ENCODE measurements around the gene ZNF3.

ZNF3 gene

DNA sequence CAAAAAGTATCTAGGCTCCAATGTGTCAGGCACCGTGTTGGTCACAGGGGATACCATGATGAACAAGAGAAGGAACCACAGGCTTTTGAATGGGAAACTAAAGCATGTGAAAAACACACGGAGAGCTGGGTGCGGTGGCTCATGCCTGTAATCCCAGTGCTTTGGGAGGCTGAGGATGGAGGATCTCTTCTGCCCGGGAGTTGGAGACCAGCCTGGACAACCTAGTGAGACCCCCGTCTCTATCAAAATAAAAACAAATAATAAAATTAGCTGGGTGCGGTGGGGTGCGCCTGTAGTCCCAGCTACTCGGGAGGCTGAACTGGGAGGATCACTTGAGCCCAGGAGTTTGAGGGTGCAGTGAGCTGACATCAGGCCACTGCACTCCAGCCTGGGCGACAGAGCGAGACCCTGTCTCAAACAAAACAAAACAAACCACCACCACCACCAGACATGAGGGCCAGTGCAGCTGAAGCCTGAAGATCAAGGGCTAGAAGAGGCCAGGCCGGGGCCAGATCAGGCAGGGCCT, 6.6 kb upstream of the ZNF3 start:
- DNase-seq = no peak

DNA sequence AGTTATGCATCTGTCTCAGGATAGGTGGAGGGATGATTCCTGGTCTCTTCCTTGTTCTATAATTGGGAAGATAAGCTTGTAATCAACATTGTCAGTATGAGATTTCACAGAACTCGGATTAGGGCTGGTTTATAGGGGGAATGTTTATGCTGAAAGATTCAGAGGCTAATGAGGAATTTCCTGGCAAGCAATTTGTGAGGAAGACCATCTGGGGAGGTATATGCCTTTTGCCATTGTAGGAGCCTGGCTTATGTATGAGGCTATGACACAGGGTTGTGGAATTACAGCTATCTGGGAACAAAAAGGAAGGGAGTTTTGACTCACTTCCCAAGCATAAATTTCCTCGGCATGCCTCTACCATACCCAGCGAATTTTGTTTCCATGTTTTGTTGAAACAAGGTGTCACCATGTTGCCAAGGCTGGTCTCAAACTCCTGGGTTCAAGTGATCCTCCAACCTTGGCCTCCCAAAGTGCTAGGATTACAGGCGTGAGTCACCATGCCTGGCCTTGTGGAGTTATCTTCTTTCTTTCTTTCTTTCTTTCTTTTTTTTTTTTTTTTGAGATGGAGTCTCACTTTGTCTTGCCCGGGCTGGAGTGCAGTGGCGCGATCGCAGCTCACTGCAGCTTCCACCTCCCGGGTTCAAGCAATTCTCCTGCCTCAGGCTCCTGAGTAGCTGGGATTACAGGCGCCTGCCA, 5.7 kb upstream of the ZNF3 start:
- no peak for DNase-seq

DNA sequence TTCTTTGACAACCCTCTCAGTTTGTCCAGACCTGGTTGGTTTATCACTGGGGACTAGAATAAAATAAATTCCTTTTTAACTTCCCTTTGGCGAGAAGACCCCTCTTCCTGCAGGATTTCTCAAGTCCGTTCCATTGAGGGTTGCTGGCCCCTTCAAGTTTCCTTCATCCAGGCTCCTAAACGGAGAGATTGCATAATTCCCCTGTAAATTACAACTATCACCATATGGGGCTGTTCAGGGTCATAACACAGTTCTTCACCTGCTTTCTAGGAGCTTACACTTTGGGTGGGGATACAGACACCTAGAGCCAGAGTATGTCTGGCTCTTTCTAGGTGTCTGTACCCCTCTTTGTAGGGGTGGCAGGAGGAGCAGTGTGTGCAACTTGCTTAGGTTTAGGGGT, 4.0 kb upstream of the ZNF3 start:
- DNase-seq = no peak

DNA sequence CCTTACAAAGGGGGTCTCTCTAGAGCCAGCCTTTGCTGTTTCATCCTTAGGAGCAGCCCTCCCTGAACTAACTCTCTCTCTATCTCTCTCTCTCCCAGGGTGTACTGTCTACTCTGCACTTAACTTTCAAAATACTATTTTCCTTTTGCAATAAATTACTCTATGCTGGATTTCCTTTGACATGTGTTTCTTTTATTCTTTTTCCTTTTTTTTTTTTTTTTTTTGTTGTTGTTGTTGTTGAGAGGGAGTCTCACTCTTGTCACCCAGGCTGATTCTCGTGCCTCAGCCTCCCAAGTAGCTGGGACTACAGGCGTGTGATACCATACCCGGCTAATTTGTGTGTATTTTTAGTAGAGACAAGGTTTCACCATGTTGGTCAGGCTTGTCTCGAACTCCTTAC, 1.5 kb upstream of the ZNF3 start:
- no peak for DNase-seq

DNA sequence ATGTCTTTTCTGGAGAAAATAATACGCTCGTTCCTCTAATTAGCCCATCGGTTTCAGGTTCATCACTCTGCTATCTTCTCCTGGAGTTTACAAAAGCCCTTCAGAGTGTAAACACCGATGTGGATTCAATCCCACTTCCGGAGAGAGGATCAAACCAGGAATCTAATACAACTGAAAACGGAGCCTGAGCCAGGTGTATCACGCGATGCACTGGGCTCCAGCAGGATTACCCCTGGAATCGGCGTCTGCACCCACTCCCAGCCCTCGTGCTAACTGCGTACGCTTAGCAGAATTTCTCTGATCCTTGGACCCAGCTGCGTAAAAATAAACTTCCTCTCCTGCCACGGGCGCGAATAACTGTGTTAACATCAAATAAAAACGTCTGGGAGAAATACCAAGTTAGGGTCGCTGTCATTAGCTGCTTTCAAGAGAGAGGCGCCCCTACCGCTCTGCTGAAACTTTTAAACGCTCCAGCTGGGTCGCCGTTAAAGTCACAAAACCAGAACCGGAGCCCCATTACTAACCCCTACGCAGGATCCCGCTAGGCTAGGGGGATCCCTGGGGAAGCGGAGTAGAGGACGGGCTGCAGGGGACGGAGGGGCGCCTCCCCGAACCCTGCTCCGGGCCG, 502 bp downstream of the ZNF3 start:
- peak; percentile 19 for DNase-seq

DNA sequence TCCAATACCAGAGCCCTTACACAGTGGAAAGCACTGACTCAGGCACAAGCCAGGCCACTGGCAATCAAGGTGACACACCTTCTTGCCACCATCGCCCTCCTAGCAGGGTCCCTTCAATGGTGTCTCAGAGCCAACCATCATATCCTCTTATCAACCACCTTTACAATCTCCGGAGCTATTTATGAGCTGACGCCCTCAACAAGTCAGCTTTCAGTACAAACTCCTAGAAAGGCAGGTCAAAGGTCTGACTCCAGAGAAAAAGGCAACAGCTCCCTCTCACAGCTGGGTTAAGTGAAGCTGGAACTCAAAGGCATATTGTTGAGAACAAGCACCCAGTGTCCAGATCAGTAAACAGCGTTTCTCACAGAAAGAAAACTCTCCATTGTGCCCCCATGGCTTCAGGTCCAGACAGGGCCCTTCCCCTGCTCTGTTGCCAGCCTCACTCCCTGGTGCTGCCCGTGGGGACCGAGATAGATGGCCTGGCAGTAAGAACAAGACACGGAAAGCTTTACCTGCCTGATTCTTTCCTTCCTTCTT, 2.4 kb downstream of the ZNF3 start:
- no peak for DNase-seq

DNA sequence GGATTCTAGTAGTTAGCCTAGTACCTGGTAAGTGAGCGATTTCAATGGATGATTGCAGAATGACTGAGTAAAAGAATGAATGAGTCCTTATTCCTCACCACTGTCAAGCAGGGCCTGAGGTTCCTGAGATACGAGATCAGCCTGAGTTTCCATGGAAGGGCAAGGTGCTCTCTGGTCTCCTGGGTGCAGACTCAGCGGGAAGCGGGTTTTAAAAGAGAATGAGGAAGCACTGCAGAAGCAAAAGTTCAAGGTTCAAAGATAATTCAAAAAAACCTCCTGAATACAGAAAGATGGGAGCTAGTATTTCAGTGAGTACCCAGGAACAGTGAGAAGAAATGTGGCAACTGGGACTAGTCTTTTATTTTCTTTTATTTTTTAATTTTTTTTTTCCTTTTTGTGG, 4.3 kb downstream of the ZNF3 start:
- DNase-seq = no peak

DNA sequence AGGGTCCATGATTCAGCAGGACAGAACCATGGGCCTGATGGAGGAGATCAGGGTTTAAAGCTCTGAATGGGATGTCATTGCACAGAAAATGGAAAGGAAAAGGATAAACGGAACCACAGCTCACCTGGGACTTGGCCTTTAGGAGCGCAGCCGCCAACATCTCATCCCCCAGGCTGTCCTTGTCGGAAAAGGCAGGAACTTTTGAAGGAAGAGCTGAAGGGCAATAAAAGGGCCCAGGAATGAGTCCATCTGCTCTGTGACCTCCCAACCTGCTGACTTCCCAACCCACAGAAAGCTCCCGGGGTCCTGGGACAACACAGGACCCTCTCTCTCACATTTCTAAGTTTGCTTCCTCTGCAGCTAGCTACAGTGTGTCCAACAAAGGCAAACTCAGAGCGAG, 6.1 kb downstream of the ZNF3 start:
- no peak for DNase-seq

DNA sequence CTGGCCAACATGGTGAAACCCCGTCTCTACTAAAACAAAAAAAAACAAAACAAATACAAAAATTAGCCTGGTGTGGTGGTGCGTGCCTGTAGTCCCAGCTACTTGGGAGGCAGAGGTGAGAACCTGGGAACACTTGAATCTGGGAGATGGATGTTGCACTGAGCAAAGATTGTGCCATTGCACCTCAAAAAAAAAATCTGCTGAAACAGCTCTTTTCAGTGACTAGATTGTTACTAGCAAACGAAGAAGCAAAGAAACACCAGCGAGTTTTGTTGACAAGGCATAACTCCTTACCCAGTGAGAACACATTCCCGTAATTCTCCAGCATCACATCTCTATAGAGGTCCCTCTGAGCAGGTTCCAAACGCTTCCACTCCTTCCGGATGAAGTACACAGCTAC, 6.7 kb downstream of the ZNF3 start:
- DNase-seq = no peak

DNA sequence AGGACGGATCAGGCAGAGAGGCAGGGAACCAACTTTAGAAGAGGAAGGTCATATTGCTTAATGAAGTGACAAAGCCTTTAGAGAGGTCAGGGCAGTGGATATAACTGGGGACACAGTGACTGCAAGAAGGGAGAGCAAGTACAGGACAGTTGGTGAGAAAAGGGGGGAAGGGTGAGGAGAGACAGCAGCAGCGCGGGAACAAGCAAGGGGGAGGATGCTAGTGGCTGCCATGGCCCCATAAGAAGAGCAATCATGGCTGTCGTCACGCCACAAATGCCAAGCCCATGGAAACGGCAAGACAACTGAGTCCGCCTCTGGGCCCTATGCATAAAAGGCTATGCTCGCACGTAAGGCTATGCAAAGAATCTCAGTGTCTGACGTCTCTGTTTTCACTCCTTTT, 9.1 kb downstream of the ZNF3 start:
- no peak for DNase-seq

DNA sequence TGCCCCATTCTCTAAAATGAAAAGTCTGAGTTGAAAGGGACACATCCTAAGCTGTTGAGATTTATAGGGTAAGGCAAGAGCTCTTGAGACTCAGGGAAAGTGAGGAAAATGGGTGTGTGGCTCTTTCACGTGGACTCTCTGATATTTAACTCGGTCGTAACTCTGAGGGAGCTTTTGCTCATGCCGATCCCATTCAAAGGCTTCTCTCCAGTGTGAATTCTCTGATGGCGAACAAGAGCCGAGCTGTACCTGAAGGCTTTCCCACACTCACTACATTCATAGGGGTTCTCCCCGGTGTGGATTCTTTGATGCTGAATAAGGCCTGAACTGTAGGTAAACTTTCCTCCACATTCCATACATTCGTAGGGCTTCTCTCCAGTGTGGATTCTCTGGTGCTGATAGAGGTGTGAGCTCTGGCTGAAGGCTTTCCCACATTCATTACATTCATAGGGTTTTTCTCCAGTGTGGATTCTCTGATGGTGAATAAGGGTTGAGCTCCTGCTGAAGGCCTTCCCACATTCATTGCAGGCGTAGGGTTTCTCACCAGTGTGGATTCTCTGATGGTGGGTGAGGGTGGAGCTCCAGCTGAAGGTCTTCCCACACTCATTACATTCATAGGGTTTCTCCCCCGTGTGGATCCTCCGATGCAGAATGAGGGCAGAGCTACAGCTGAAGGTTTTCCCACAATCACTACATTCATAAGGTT, 10.4 kb downstream of the ZNF3 start:
- DNase-seq = no peak

DNA sequence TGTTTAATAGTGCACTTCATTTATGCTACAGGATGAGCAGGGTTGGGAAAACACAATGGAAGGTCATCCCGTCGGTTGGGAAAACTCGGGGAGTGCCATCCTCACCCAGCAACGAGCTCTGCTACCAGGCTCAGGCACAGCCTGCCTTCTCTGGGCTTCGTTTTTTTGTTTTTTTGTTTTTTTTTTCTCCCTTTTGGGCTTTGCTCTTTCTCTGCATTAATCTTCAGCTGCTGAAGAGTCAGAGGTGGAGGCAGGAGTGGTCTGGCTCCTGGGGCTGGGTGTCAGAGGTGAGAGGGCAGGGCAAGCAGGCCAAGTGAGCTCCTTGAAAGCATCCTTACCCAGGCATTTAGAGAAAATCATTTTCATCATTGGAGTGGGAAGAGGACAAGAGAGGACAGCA, 11.5 kb downstream of the ZNF3 start:
- DNase-seq = no peak

DNA sequence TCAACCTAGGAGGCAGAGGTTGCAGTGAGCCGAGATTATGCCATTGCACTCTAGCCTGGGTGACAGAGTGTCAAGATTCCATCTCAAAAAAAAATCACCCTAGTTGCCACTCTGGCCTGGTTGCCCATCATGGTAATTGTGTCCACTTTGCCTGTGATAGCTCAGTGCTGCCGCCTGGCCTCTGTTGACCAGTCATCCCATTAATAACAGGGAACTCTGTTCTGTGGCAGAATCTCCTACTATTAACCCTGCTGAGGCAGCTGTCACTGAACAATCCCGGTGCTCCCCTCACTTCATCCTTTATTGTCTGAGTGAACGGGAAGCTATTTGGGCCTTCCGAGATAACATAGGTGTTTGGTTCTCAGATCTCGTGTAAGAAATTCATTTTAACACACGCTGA, 14.6 kb downstream of the ZNF3 start:
- DNase-seq = no peak

DNA sequence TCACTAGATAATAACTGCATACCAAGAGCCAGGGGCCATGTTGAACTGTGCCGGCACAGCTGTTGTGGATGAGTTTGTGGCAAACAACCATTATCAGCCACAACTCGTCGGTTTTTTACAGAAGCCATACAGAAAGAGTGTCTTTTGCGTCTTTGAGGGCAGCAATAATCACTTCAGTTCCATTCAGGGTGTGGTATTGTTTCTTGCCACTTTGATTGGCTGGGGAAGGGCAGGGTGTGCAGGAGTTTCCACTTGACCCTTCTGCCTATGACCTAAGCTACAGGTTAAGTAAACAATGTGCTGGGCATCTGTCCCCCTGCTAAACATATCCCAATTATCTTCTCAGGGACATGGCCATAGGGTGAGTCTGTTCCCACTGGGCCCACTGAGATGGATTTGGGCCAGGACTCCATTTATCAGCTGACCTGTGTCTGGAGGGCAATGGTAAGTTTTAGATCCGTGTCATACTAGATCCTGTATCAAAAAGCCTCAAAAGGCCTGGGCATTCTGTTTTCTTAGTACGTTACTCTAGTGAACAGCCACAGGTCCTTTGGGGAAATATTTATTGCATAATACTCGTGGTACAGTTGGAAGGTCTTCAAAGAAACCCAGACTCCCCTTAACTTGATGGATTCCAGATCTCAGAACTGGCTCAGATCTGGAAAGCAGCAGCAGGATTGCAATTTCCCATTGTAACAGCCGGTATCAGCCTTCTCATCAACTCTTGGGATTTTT, 15.9 kb downstream of the ZNF3 start:
- no peak for DNase-seq

DNA sequence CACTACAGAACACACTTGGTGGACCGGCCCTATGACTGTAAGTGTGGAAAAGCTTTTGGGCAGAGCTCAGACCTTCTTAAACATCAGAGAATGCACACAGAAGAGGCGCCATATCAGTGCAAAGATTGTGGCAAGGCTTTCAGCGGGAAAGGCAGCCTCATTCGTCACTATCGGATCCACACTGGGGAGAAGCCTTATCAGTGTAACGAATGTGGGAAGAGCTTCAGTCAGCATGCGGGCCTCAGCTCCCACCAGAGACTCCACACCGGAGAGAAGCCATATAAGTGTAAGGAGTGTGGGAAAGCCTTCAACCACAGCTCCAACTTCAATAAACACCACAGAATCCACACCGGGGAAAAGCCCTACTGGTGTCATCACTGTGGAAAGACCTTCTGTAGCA, 17.4 kb downstream of the ZNF3 start:
- DNase-seq = no peak

DNA sequence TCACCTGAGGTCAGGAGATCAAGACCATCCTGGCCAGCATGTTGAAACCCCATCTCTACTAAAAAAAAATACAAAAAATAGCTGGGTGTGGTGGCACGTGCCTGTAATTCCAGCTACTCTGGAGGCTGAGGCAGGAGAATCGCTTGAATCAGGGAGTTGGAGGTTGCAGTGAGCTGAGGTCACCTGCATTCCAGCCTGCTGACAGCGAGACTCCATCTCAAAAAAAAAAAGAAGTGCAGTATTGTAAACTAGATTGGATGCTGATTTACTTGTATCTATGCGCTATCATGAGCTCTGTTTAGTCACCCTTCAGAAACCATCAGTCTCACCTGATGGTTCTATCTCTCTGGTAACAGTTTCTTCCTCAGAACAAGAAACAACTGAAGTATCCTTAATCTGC, 18.1 kb downstream of the ZNF3 start:
- DNase-seq = no peak

DNA sequence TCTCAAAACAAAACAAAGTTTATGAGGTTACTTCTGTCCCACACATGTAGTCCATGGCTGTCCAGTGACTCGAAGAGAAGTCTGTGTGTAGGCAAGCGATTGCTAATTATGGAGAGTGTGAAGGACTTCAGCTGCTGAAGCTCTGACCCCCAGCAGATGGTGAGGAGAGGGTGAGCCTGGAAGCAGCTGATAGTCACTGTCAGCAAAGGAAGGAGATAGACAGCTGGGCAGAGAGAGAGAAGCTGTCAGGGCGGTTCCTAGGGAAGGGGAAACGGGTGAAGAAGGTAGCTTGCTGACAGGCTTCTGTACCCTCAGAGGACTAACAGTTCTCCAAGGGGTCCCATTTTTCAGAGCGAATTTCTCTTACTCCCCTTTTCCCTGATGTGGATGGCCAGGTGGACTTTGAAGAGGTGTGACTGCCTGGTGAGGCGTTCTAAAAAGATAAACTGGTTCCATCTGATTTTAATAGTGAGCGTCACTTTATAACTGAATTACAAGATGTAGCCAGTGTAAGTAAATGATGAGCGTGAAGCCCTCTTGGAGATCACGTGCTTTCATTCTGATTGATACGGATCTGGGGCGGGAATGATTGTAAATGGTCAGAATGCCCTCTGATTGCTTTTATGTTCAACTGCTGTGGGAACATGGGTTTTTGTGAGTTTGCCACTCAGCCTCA, 19.9 kb downstream of the ZNF3 start:
- no peak for DNase-seq

DNA sequence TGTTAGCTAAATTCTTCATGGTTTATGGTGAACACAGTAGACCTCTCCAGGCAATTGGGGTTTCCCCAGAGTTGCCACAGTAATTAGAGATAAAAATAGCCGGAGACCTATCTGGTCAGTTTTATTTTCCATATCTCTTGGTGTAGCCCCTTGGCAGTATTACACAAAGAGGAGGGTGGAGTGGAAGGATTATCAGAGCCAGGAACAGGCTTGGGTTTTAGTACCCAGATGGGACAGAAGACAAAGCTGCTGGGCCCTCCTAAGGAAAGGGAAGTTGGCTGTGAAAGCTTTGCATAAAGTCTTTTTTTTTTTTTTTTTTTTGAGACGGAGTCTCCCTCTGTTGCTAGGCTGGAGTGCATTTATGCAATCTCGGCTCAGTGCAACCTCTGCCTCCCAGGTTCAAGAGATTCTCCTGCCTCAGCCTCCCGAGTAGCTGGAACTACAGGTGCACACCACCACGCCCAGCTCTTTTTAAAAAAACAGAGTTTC, 22.2 kb downstream of the ZNF3 start:
- DNase-seq = peak; percentile 2

DNA sequence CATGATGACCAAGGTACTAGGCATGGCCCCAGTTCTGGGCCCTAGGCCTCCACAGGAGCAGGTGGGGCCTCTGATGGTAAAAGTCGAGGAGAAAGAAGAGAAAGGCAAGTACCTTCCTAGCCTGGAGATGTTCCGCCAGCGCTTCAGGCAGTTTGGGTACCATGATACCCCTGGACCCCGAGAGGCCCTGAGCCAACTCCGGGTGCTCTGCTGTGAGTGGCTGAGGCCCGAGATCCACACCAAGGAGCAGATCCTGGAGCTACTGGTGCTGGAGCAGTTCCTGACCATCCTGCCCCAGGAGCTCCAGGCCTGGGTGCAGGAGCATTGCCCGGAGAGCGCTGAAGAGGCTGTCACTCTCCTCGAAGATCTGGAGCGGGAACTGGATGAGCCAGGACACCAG, 24.5 kb downstream of the ZNF3 start:
- DNase-seq = no peak

DNA sequence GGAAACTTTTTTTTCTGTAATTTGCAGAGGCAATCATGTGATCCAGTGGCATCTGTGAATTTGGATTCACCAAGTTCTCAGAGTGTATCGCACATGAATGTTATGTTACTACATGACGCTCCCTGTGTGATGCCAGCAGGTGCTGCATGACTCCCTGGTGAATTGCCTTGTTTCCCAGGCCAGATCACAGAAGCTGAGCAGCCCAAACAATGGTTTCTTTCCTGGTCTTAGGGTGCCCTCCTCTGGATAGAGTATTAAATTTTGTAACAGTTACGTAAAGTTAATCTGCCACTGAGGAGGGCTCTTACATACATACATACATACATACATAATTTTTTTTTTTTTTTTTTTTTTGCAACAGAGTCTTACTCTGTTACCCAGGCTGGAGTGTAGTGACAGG, 28.3 kb downstream of the ZNF3 start:
- DNase-seq = peak; percentile 61

DNA sequence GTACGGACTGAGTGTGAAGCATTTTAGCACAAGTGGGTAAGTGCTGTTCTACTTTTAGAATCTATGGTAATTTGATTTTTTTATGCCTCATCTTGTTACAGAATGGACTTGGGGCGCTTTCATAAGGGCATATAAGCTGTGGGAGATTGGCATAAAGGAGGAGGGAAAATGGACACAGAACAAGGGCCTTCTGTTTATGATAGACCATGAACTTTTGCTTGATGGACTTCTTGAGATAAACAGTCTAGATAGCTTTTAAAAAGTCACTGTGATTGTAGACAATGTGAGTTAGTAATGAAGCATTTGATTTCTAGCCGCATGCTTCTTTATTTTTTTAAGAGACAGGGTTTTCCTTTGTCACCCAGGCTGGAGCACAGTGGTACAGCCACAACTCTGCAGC, 29.9 kb downstream of the ZNF3 start:
- no peak for DNase-seq

All from inflammatory macrophage treated with lipopolysaccharide for 4 hours (primary cell).